Neuron (in vitro differentiated cells): ENCODE results near the gene OR6A2.

Source experiments
- H2AFZ ChIP-seq: one replicate; pipeline ENCODE4 v1.6.1; 2013; ENCODE audit warnings: low read depth, mild to moderate bottlenecking, inconsistent platforms, low read length, moderate library complexity
- H3K27me3 ChIP-seq: one replicate; pipeline ENCODE4 v1.6.1; 2013; ENCODE audit warnings: low read length; ENCODE audit not compliant: insufficient read depth
- H3K36me3 ChIP-seq: one replicate; pipeline ENCODE4 v1.6.1; 2013; ENCODE audit warnings: low read length; ENCODE audit not compliant: insufficient read depth
- H3K4me1 ChIP-seq: one replicate; pipeline ENCODE4 v1.6.1; 2013; ENCODE audit warnings: low read length; ENCODE audit not compliant: insufficient read depth
- H3K4me3 ChIP-seq: 2 replicates; pipeline ENCODE4 v1.5.1; 2013; ENCODE audit warnings: mild to moderate bottlenecking, low read length, moderate library complexity
- H3K9me3 ChIP-seq: one replicate; pipeline ENCODE4 v1.6.1; 2013; ENCODE audit warnings: low read length

The OR6A2 gene

DNA sequence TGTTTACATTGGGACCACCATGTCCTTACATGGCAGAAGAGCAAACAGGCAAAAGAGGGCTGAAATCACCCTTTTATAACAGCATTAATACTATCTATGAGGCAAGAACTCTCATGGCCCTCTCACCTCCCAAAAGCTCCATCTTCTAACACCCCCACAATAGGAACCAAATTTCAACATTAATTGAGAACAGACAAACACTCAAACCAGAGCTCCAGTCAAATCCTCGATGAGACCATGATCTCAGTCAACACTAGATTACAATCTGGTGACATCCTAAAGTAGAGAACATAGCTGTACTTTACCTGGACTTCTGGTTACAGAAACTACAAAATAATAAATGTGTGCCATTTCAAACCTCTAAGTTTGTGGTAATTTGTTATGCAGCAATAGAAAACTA is 52.9 kb downstream of the OR6A2 start:
- Histone ChIP-seq H3K9me3 (no peaks in the 10 kb centered on the region), H3K27me3 (no peaks in the 10 kb centered on the region), H3K36me3 (no peaks in the 10 kb centered on the region), H3K4me1 (no peaks in the 10 kb centered on the region), H3K4me3 (no peak overlapping the region), H2AFZ (no peak overlapping the region)

DNA sequence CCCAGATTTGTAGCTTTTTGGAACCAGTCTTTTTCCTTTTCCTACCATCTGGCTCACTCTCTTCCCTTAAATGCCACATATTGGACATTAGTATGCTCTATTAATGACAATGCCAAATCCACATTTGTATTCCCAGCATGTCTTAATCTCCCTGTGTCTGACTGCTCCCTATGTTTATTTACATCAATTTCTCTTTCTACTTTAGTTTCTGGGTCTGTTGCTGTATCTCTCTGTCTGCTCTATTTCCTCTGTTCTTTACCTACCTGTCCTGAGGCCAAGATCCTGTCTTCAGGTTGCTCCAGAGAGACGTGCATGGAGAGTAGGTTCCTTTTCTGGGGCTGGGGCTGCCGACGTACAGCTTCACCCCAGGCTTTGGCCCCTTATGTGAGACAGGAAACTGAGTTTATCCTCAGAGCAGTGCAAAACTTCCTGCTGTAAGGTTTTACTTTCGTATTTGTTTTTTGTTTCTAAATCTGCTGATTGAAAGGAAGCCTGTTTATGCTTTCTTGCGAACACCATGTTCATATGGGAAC is 53.3 kb downstream of the OR6A2 start:
- no peaks in the 10 kb centered on the region for H3K36me3 ChIP-seq
- H3K4me3 ChIP-seq = no peak overlapping the region
- H3K4me1 ChIP-seq = no peaks in the 10 kb centered on the region
- no peak overlapping the region for H2AFZ ChIP-seq
- H3K9me3 ChIP-seq = no peaks in the 10 kb centered on the region
- no peaks in the 10 kb centered on the region for H3K27me3 ChIP-seq

DNA sequence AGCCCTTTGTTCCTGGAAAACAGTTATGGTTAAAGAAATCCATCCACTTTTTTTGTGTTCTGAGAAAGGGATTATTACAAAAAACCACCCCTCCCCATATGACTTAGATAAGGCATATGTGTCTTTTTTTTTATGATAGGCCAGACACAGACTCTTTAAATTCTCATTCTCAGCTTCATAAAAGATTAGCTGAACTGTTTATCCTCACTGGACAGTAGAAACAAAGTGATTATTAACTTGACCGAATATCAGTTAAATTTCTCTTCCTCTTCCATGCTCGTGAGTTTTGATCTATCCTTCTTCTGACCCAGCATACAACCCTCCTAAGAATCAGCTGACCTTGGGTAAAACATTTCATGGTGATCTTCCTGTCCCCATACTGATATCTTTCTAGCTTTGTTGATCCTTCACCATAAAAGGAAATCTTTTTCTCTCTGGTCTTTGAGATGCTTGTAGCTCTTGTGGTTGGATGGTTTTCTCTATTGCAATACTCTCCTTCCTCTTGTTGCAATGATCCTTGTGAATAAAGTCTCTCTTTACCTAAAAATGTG is 53.9 kb downstream of the OR6A2 start:
- Histone ChIP-seq H2AFZ (no peak overlapping the region), H3K9me3 (no peaks in the 10 kb centered on the region), H3K4me1 (no peaks in the 10 kb centered on the region), H3K27me3 (no peaks in the 10 kb centered on the region), H3K4me3 (no peak overlapping the region), H3K36me3 (no peaks in the 10 kb centered on the region)

DNA sequence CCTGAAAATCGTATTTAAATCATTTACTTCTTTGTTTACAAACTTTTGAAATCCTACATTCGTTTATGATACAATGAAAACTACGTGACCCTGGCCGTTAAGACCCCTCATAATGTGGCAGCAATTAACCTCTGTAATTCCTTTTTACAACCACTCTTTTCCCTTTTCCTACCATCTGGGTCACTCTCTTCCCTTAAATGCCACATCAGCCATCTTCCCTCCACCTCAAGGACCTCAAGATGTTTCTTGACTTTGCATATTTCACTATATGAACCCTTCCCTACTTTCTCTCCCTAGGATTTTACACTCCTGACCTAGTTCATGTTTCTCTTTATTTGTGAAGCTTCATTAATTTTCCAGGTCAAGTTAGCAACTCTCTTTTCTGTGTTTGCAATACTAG is 54.5 kb downstream of the OR6A2 start:
- H3K4me1 ChIP-seq = no peaks in the 10 kb centered on the region
- no peak overlapping the region for H2AFZ ChIP-seq
- H3K27me3 ChIP-seq = no peaks in the 10 kb centered on the region
- no peak overlapping the region for H3K4me3 ChIP-seq
- no peaks in the 10 kb centered on the region for H3K9me3 ChIP-seq
- no peaks in the 10 kb centered on the region for H3K36me3 ChIP-seq

DNA sequence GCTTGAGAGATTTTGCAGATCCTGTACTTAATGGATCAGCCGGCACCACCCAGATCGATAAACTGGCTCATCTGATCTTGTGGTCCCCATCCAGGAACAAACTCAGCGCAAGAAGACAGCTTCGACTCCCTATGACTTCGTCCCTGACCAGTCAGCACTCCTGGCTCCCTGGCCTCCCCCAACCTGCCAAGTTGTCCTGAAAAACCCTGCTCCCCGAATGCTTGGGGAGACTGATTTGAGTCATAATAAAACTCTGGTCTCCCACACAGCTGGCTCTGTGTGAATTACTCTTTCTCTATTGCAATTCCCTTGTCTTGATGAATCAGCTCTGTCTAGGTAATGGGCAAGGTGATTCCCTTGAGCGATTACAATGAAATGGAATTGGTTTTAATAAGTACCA is 57.2 kb downstream of the OR6A2 start:
- Histone ChIP-seq H3K4me1 (no peaks in the 10 kb centered on the region), H3K4me3 (no peak overlapping the region), H3K36me3 (no peaks in the 10 kb centered on the region), H3K9me3 (no peaks in the 10 kb centered on the region), H3K27me3 (no peaks in the 10 kb centered on the region), H2AFZ (no peak overlapping the region)
